Neural cell (in vitro differentiated cells): ENCODE measurements around the gene PES1. TPM values are rescaled to one million over a fixed set of nuclear protein-coding genes. Genes with fewer than 3 reads are reported as not detected.
"Not testable (repeated sequence)": the region's sequence is repeated elsewhere in the genome, so short reads cannot be mapped to it uniquely, and the experiment has no call there.

Experiments
- H2AFZ ChIP-seq: fragments of 200-600, 300-800 bp; sonication (generic), shearing (Covaris generic); 2 replicates; pipeline ENCODE4 v1.6.0; 2014; ENCODE audit warnings: low read depth, mild to moderate bottlenecking, antibody characterized with exemption, low read length, moderate library complexity
- H3F3A ChIP-seq: fragments of 200-600 bp; shearing (Covaris generic); 2 replicates; pipeline ENCODE4 v1.6.1; 2016; ENCODE audit warnings: mild to moderate bottlenecking, moderate library complexity, mixed read lengths, antibody characterized with exemption, low read length; ENCODE audit not compliant: insufficient read depth, poor library complexity, severe bottlenecking
- H3K27ac ChIP-seq: fragments of 200-600, 300-800 bp; sonication (generic), shearing (Covaris generic); 2 replicates; pipeline ENCODE4 v1.5.1; 2014; ENCODE audit warnings: mild to moderate bottlenecking, low read length, moderate library complexity
- H3K27me3 ChIP-seq: fragments of 300-800, 200-600 bp; sonication (generic), shearing (Covaris generic); 2 replicates; pipeline ENCODE4 v1.6.0; 2014; ENCODE audit warnings: mild to moderate bottlenecking, low read depth, low read length, moderate library complexity; ENCODE audit not compliant: insufficient read depth
- H3K36me3 ChIP-seq: fragments of 300-800, 200-600 bp; sonication (generic), shearing (Covaris generic); 2 replicates; pipeline ENCODE4 v1.5.1; 2014; ENCODE audit warnings: mild to moderate bottlenecking, antibody characterized with exemption, low read length, moderate library complexity; ENCODE audit not compliant: insufficient read depth
- H3K4me2 ChIP-seq: fragments of 300-800, 200-600 bp; sonication (generic), shearing (Covaris generic); 2 replicates; pipeline ENCODE4 v1.6.0; 2014; ENCODE audit warnings: mild to moderate bottlenecking, low read length
- H3K4me3 ChIP-seq: fragments of 300-800, 200-600 bp; sonication (generic), shearing (Covaris generic); 2 replicates; pipeline ENCODE4 v1.5.1; 2014; ENCODE audit warnings: mild to moderate bottlenecking, low read length, moderate library complexity
- H3K79me2 ChIP-seq: fragments of 200-600 bp; shearing (Covaris generic); replicated peaks from 2 replicates; pipeline ENCODE4 v1.6.0; 2014; ENCODE audit warnings: mild to moderate bottlenecking, low read length, moderate library complexity; ENCODE audit not compliant: insufficient read depth
- H3K9ac ChIP-seq: fragments of 300-800, 200-600 bp; sonication (generic), shearing (Covaris generic); 2 replicates; pipeline ENCODE4 v1.6.1; 2016; ENCODE audit warnings: mild to moderate bottlenecking, low read length, mixed read lengths
- H3K9me2 ChIP-seq: fragments of 200-600 bp; shearing (Covaris generic); 2 replicates; pipeline ENCODE4 v1.6.1; 2016; ENCODE audit warnings: mild to moderate bottlenecking, low read length, mixed read lengths; ENCODE audit not compliant: insufficient read depth
- H3K9me3 ChIP-seq: fragments of 200-600, 300-800 bp; sonication (generic), shearing (Covaris generic); 2 replicates; pipeline ENCODE4 v1.6.1; 2016; ENCODE audit warnings: mild to moderate bottlenecking, mixed run types, low read length, moderate library complexity, mixed read lengths
- H4K20me1 ChIP-seq: fragments of 200-600 bp; shearing (Covaris generic); 2 replicates; pipeline ENCODE4 v1.6.1; 2016; ENCODE audit warnings: mild to moderate bottlenecking, mixed run types; ENCODE audit not compliant: insufficient read depth
- EP300 ChIP-seq: fragments of 450-650 bp; conservative IDR thresholded peaks from 2 replicates; pipeline ENCODE4 v1.6.1; 2014; ENCODE audit warnings: antibody characterized with exemption, mild to moderate bottlenecking, moderate library complexity; ENCODE audit not compliant: poor library complexity, severe bottlenecking
- EZH2 ChIP-seq: fragments of 200-600, 300-800 bp; shearing (Covaris generic), sonication (generic); IDR thresholded peaks from 2 replicates; pipeline ENCODE4 v1.6.1; 2014; ENCODE audit warnings: antibody characterized with exemption, low read length, borderline replicate concordance, mild to moderate bottlenecking; ENCODE audit not compliant: insufficient read depth, poor library complexity, severe bottlenecking
- MXI1 ChIP-seq: fragments of 450-650 bp; conservative IDR thresholded peaks from 2 replicates; pipeline ENCODE4 v1.6.1; 2014; ENCODE audit warnings: antibody characterized with exemption, mild to moderate bottlenecking; ENCODE audit not compliant: poor library complexity, severe bottlenecking
- POLR2AphosphoS5 ChIP-seq: IDR thresholded peaks from 2 replicates; pipeline ENCODE4 v1.6.1; 2012
- RAD21 ChIP-seq: fragments of 450-650 bp; conservative IDR thresholded peaks from 2 replicates; pipeline ENCODE4 v1.6.1; 2014; ENCODE audit warnings: antibody characterized with exemption, mild to moderate bottlenecking, moderate library complexity
- SMC3 ChIP-seq: fragments of 450-650 bp; conservative IDR thresholded peaks from 2 replicates; pipeline ENCODE4 v1.6.1; 2014; ENCODE audit warnings: antibody characterized with exemption, mild to moderate bottlenecking, moderate library complexity; ENCODE audit not compliant: poor library complexity
- TAF1 ChIP-seq: IDR thresholded peaks from 2 replicates; pipeline ENCODE4 v1.6.1; 2012; ENCODE audit warnings: low read depth
- polyA plus RNA-seq: library from polyadenylated mRNA; depleted of rRNA; stranded (reverse); fragments of >200 nt; gene quantifications from 2 replicates; pipeline ENCODE4 v1.2.3, GENCODE V29; 2014
- TF ChIP-seq, protein P1 (sequence below): fragments of 450-650 bp; IDR thresholded peaks from 2 replicates; pipeline ENCODE4 v1.5.1; 2014; ENCODE audit warnings: antibody characterized with exemption, mild to moderate bottlenecking, moderate library complexity; ENCODE audit not compliant: poor library complexity, severe bottlenecking
- TF ChIP-seq, protein P2 (sequence below): IDR thresholded peaks from 2 replicates; pipeline ENCODE4 v1.6.1; 2012; ENCODE audit warnings: borderline replicate concordance

The PES1 gene
- polyA plus RNA-seq, 1 donor from 2014 or later: 44.1 TPM

DNA sequence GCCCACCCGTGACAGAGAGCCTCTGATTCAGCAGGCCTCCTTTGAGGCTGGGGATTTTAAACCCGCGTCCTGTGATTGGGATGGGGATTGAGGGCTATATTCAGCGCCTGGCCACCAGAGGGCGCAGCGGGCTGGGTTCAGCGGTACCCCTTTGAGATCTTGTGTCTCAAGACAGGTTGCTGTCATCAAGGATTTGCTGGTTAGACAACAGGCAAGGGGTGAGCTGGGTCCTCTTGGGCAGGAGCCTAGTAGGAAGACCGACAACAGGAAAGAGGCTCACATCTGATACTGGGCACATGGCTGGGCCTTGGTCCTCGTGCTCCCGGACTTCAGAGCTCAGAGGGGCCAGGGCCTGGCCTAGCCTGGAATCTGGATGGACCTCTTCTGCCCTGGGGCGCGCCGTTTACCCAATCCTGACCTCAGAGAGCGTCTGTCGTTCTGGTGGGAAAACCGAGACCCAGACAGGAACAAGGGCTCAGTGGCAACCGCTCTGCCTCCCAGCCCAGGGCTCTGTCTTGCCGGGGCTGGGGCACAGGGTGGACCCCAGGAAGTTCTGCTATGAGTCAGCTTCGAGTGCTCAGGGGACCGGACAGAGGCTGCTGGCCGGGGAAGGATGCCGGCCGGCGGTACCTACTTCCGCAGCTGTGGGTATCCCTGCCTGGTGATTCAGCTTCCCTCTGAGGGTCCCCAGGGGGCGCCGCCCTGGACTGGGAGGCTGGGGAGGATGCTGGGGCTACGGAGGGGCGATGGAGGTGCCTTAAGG is 42.9 kb upstream of the PES1 start:
- Histone ChIP-seq H3K9me2 (no peaks in the 10 kb centered on the region), H3K27ac (no peak overlapping the region), H3K4me3 (peak overlapping the region; percentile 73), H3K27me3 (no peaks in the 10 kb centered on the region), H3K9ac (peak overlapping the region; percentile 63), H4K20me1 (no peaks in the 10 kb centered on the region), H3F3A (no peaks in the 10 kb centered on the region), H3K9me3 (no peaks in the 10 kb centered on the region), H3K4me2 (no peak overlapping the region), H3K79me2 (no peaks in the 10 kb centered on the region), H2AFZ (no peak overlapping the region), H3K36me3 (no peaks in the 10 kb centered on the region)
- TF ChIP-seq RAD21 (peak; percentile 89), MXI1 (peak; percentile 21), SMC3 (peak; percentile 93), EP300 (no peak)
- TF ChIP-seq, protein P1, sequence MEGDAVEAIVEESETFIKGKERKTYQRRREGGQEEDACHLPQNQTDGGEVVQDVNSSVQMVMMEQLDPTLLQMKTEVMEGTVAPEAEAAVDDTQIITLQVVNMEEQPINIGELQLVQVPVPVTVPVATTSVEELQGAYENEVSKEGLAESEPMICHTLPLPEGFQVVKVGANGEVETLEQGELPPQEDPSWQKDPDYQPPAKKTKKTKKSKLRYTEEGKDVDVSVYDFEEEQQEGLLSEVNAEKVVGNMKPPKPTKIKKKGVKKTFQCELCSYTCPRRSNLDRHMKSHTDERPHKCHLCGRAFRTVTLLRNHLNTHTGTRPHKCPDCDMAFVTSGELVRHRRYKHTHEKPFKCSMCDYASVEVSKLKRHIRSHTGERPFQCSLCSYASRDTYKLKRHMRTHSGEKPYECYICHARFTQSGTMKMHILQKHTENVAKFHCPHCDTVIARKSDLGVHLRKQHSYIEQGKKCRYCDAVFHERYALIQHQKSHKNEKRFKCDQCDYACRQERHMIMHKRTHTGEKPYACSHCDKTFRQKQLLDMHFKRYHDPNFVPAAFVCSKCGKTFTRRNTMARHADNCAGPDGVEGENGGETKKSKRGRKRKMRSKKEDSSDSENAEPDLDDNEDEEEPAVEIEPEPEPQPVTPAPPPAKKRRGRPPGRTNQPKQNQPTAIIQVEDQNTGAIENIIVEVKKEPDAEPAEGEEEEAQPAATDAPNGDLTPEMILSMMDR: peak; percentile 93
- TF ChIP-seq, protein P2, sequence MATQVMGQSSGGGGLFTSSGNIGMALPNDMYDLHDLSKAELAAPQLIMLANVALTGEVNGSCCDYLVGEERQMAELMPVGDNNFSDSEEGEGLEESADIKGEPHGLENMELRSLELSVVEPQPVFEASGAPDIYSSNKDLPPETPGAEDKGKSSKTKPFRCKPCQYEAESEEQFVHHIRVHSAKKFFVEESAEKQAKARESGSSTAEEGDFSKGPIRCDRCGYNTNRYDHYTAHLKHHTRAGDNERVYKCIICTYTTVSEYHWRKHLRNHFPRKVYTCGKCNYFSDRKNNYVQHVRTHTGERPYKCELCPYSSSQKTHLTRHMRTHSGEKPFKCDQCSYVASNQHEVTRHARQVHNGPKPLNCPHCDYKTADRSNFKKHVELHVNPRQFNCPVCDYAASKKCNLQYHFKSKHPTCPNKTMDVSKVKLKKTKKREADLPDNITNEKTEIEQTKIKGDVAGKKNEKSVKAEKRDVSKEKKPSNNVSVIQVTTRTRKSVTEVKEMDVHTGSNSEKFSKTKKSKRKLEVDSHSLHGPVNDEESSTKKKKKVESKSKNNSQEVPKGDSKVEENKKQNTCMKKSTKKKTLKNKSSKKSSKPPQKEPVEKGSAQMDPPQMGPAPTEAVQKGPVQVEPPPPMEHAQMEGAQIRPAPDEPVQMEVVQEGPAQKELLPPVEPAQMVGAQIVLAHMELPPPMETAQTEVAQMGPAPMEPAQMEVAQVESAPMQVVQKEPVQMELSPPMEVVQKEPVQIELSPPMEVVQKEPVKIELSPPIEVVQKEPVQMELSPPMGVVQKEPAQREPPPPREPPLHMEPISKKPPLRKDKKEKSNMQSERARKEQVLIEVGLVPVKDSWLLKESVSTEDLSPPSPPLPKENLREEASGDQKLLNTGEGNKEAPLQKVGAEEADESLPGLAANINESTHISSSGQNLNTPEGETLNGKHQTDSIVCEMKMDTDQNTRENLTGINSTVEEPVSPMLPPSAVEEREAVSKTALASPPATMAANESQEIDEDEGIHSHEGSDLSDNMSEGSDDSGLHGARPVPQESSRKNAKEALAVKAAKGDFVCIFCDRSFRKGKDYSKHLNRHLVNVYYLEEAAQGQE: no peak

DNA sequence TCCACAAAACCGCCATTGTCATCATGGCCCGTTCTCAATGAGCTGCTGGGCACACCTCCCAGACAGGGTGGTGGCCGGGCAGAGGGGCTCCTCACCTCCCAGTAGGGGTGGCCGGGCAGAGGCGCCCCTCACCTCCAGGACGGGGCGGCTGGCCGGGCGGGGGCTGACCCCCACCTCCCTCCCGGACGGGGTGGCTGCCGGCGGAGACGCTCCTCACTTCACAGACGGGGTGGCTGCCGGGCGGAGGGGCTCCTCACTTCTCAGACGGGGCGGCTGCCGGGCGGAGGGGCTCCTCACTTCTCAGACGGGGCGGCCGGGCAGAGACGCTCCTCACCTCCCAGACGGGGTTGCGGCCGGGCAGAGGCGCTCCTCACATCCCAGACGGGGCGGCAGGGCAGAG is 39.8 kb upstream of the PES1 start:
- not testable (repeated sequence) for H3F3A ChIP-seq, H3K9me3 ChIP-seq, H2AFZ ChIP-seq, H3K4me2 ChIP-seq, H3K4me3 ChIP-seq, H3K27me3 ChIP-seq, H3K79me2 ChIP-seq, H4K20me1 ChIP-seq, H3K36me3 ChIP-seq, H3K9ac ChIP-seq, H3K27ac ChIP-seq, H3K9me2 ChIP-seq

DNA sequence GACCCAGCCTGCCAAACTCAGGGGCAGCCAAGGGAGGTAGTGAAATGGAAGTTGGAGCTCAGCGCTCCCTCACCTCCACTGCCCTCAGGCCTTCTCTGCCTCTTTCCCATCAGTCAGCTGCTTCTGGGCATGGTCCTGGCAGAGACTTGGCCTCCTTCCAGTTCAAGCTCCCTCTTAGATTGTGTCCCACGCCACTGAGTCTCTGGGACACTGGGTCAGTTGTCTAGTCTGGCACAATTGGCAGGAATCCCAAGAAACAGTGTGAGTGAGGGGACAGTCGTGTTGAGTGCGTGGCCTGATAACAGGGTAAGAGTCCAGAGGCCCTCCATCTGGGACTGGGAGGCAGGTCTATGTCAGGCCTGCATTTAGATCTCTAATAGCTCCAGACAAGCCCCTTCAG is 36.8 kb upstream of the PES1 start:
- TF ChIP-seq RAD21 (no peak), MXI1 (no peak), EZH2 (no peak), TAF1 (no peak), EP300 (no peak), POLR2AphosphoS5 (no peak), SMC3 (no peak)
- TF ChIP-seq, protein P1: no peak
- TF ChIP-seq, protein P2: no peak

More for the DNA sequence above, 36.8 kb upstream of the PES1 start:
- H3K9me3 ChIP-seq: no peaks in the 10 kb centered on the region
- no peaks in the 10 kb centered on the region for H3K36me3 ChIP-seq
- H3K4me3 ChIP-seq: no peak overlapping the region
- no peaks in the 10 kb centered on the region for H3K79me2 ChIP-seq
- H2AFZ ChIP-seq: no peak overlapping the region
- no peaks in the 10 kb centered on the region for H3K27me3 ChIP-seq
- H3K9ac ChIP-seq: no peak overlapping the region
- H3F3A ChIP-seq: no peaks in the 10 kb centered on the region
- no peaks in the 10 kb centered on the region for H4K20me1 ChIP-seq
- no peak overlapping the region for H3K27ac ChIP-seq
- no peak overlapping the region for H3K4me2 ChIP-seq
- H3K9me2 ChIP-seq: no peaks in the 10 kb centered on the region
